MM.1S (cell line): ENCODE data around the gene MAT1A.
"Not testable (repeated sequence)": the region's sequence is repeated elsewhere in the genome, so short reads cannot be mapped to it uniquely, and the experiment has no call there.

Experiments
- EZH2 ChIP-seq: fragments of 300-600 bp; sonication (generic); optimal IDR thresholded peaks from 2 replicates; pipeline ENCODE3; 2017; ENCODE audit warnings: low read depth, mild to moderate bottlenecking, antibody characterized with exemption, low read length, mixed read lengths
- EZH2phosphoT487 ChIP-seq: fragments of 300-600 bp; sonication (generic); IDR thresholded peaks from 2 replicates; pipeline ENCODE4 v1.6.1; 2018; ENCODE audit warnings: antibody characterized with exemption, low read length
- TF ChIP-seq, protein P1 (sequence below): fragments of 300-600 bp; sonication (generic); IDR thresholded peaks from 2 replicates; pipeline ENCODE4 v1.5.1; 2016; ENCODE audit warnings: antibody characterized with exemption, low read length, mixed read lengths

DNA sequence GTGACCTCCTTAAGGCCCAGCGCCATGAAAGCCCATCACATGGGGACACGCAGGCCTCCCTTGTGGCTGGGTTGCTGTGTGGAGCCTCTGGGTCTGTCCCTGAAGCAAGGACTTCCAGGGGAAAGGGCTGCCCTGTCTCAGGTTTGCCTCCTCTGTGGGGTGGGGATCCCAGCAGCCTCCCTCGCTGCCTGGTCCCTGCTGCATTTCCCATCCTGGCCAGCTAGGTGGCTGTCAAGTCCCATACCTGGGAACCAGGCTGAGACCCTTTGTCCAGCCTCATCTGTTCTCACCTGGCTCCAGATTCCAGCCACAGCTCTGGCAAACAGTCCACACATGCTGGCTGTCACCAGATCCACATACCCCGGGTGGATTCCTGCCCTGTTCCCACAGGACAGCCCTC is 32.7 kb downstream of the MAT1A start:
- not testable (repeated sequence) for TF ChIP-seq EZH2, EZH2phosphoT487
- TF ChIP-seq, protein P1, sequence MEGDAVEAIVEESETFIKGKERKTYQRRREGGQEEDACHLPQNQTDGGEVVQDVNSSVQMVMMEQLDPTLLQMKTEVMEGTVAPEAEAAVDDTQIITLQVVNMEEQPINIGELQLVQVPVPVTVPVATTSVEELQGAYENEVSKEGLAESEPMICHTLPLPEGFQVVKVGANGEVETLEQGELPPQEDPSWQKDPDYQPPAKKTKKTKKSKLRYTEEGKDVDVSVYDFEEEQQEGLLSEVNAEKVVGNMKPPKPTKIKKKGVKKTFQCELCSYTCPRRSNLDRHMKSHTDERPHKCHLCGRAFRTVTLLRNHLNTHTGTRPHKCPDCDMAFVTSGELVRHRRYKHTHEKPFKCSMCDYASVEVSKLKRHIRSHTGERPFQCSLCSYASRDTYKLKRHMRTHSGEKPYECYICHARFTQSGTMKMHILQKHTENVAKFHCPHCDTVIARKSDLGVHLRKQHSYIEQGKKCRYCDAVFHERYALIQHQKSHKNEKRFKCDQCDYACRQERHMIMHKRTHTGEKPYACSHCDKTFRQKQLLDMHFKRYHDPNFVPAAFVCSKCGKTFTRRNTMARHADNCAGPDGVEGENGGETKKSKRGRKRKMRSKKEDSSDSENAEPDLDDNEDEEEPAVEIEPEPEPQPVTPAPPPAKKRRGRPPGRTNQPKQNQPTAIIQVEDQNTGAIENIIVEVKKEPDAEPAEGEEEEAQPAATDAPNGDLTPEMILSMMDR: peak; percentile 34
